OCI-LY7 (cell line): ENCODE measurements around the gene CDCP2. TPM values are rescaled to one million over a fixed set of nuclear protein-coding genes. Genes with fewer than 3 reads are reported as not detected.

Experiments used
- BruUV-seq: library from RNA; stranded (reverse); fragments of 400-500 nt; replicated peaks from 2 replicates; lab custom pipeline; 2021; lab: Mats Ljungman, UMichigan
- CTCF ChIA-PET: fragments of 300-600 bp; sonication (Branson Sonifier 250); formaldehyde crosslinking; loops from one replicate; lab custom pipeline; 2022; ENCODE audit warnings: antibody characterized with exemption; ENCODE audit not compliant: unreplicated experiment; lab: Charles Lee
- POLR2A ChIA-PET: fragments of 300-600 bp; sonication (Branson Sonifier 250); formaldehyde crosslinking; loops from one replicate; lab custom pipeline; 2022; ENCODE audit warnings: antibody characterized with exemption; lab: Charles Lee
- DNase-seq: peaks from one replicate; pipeline ENCODE4 v3.0.0-alpha.2; 2015; ENCODE audit warnings: low spot score
- H2AFZ ChIP-seq: fragments of 200-600 bp; sonication (generic), shearing (Covaris generic); 2 replicates; pipeline ENCODE4 v1.6.1; 2014; ENCODE audit warnings: mild to moderate bottlenecking, antibody characterized with exemption, low read length, moderate library complexity
- H3K27ac ChIP-seq: fragments of 200-600 bp; sonication (generic); 2 replicates; pipeline ENCODE4 v1.5.1; 2014; ENCODE audit warnings: mixed run types, low read depth, mild to moderate bottlenecking, moderate library complexity, low read length, inconsistent platforms; ENCODE audit not compliant: poor library complexity, severe bottlenecking
- H3K36me3 ChIP-seq: fragments of 200-600 bp; sonication (generic); 2 replicates; pipeline ENCODE4 v1.6.1; 2014; ENCODE audit warnings: mild to moderate bottlenecking, antibody characterized with exemption, low read length, moderate library complexity, mixed read lengths; ENCODE audit not compliant: insufficient read depth
- H3K4me1 ChIP-seq: fragments of 200-600 bp; sonication (generic); 2 replicates; pipeline ENCODE4 v1.5.1; 2014; ENCODE audit warnings: mild to moderate bottlenecking, low read length; ENCODE audit not compliant: insufficient read depth, poor library complexity, severe bottlenecking
- H3K4me2 ChIP-seq: fragments of 200-600 bp; sonication (generic); 2 replicates; pipeline ENCODE4 v1.6.1; 2014; ENCODE audit warnings: mild to moderate bottlenecking, low read length
- H3K4me3 ChIP-seq: fragments of 200-600 bp; sonication (generic); 2 replicates; pipeline ENCODE4 v1.5.1; 2014; ENCODE audit warnings: mild to moderate bottlenecking, low read depth, low read length; ENCODE audit not compliant: poor library complexity, severe bottlenecking
- H3K79me2 ChIP-seq: fragments of 200-600 bp; sonication (generic); 2 replicates; pipeline ENCODE4 v1.6.1; 2016; ENCODE audit warnings: low read depth, mild to moderate bottlenecking, low read length, moderate library complexity, mixed read lengths; ENCODE audit not compliant: insufficient read depth
- H3K9me2 ChIP-seq: fragments of 200-600 bp; sonication (generic); 2 replicates; pipeline ENCODE4 v1.6.1; 2016; ENCODE audit warnings: mild to moderate bottlenecking, low read length, mixed read lengths; ENCODE audit not compliant: insufficient read depth
- H3K9me3 ChIP-seq: fragments of 200-600 bp; sonication (generic); 2 replicates; pipeline ENCODE4 v1.6.1; 2014; ENCODE audit warnings: mild to moderate bottlenecking, mixed run types, low read length, mixed read lengths
- H4K20me1 ChIP-seq: fragments of 200-600 bp; sonication (generic); 2 replicates; pipeline ENCODE4 v1.6.1; 2014; ENCODE audit warnings: mild to moderate bottlenecking, antibody characterized with exemption, low read length, moderate library complexity, mixed read lengths; ENCODE audit not compliant: insufficient read depth
- EZH2phosphoT487 ChIP-seq: fragments of 200-600 bp; sonication (generic); IDR thresholded peaks from 2 replicates; pipeline ENCODE4 v1.6.1; 2018; ENCODE audit warnings: low read depth, borderline replicate concordance, mild to moderate bottlenecking, mixed run types, antibody characterized with exemption, low read length, moderate library complexity, mixed read lengths
- intact Hi-C: fragments of 100-400 bp; cut with micrococcal nuclease; formaldehyde crosslinking; loops from one replicate; pipeline ENCODE4 v1.10.0; 2022; ENCODE audit not compliant: unreplicated experiment
- total RNA-seq, 2 experiments: library from RNA; depleted of rRNA in 1 of 2; stranded (reverse); fragments of >200 nt in 1 of 2; shearing (Covaris generic) in 1 of 2; gene quantifications; 2 replicates each; pipeline ENCODE4 v1.2.3, GENCODE V29; 2014 to 2022
- TF ChIP-seq, protein P1 (sequence below): fragments of 200-600 bp; sonication (generic); conservative IDR thresholded peaks from 2 replicates; pipeline ENCODE4 v1.5.1; 2014; ENCODE audit warnings: mild to moderate bottlenecking, antibody characterized with exemption, low read length, moderate library complexity, mixed read lengths

The CDCP2 gene
- total RNA-seq, 2 experiments from 2014 or later: 0.09 TPM; not detected in 1

GRCh38 chr1:54153535-54154439 lies 987 bp upstream of the CDCP2 start:
- H3K9me3 ChIP-seq: no peaks in the 10 kb centered on the region
- ChIA-PET POLR2A (no interaction called here), CTCF (no interaction called here)
- intact Hi-C loops: no loop called here
- TF ChIP-seq, protein P1, sequence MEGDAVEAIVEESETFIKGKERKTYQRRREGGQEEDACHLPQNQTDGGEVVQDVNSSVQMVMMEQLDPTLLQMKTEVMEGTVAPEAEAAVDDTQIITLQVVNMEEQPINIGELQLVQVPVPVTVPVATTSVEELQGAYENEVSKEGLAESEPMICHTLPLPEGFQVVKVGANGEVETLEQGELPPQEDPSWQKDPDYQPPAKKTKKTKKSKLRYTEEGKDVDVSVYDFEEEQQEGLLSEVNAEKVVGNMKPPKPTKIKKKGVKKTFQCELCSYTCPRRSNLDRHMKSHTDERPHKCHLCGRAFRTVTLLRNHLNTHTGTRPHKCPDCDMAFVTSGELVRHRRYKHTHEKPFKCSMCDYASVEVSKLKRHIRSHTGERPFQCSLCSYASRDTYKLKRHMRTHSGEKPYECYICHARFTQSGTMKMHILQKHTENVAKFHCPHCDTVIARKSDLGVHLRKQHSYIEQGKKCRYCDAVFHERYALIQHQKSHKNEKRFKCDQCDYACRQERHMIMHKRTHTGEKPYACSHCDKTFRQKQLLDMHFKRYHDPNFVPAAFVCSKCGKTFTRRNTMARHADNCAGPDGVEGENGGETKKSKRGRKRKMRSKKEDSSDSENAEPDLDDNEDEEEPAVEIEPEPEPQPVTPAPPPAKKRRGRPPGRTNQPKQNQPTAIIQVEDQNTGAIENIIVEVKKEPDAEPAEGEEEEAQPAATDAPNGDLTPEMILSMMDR: no peak
- TF ChIP-seq EZH2phosphoT487: no peak
- H3K79me2 ChIP-seq: no peaks in the 10 kb centered on the region
- no peak overlapping the region for H2AFZ ChIP-seq
- BruUV-seq: no TSS peak
- no peaks in the 10 kb centered on the region for H4K20me1 ChIP-seq
- no peak overlapping the region for H3K27ac ChIP-seq
- no peak for DNase-seq
- no peaks in the 10 kb centered on the region for H3K36me3 ChIP-seq
- H3K4me2 ChIP-seq: no peak overlapping the region
- no peaks in the 10 kb centered on the region for H3K9me2 ChIP-seq
- H3K4me3 ChIP-seq: no peak overlapping the region
- H3K4me1 ChIP-seq: peaks cover 7% of the 10 kb centered on the region

DNA sequence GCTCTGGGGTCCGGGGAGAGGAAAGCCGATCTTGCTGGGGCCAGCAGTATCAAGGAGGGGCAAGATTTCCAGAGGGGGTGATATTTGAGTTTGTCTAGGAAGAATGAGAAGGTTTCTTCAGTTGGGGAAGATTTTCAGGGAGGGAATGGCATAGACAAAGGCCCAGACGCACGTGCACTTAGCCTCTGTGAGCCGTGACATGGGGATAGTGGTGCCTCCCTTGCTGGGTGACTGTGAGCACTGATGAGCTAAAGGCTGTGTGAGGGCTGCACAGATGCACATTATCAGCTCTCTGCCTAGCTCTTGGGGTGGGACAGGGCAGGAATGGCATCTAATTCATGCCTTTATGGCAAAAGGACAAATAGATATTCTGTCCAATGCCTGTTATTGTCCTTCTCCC lies 1.8 kb downstream of the CDCP2 start:
- Histone ChIP-seq H3K4me2 (no peak overlapping the region), H3K9me3 (no peaks in the 10 kb centered on the region), H4K20me1 (no peaks in the 10 kb centered on the region), H3K36me3 (no peaks in the 10 kb centered on the region), H3K9me2 (no peaks in the 10 kb centered on the region), H3K79me2 (no peaks in the 10 kb centered on the region), H3K27ac (no peak overlapping the region), H3K4me3 (no peak overlapping the region), H2AFZ (no peak overlapping the region), H3K4me1 (no peaks in the 10 kb centered on the region)
- no TSS peak for BruUV-seq
- ChIA-PET POLR2A (no interaction called here), CTCF (no interaction called here)
- no peak for DNase-seq
- no peak for TF ChIP-seq EZH2phosphoT487
- TF ChIP-seq, protein P1: no peak
- intact Hi-C loops: no loop called here

- POLR2A ChIA-PET: no interaction called here
Observed at GRCh38 chr1:54149734-54150133, 3.1 kb downstream of the CDCP2 start.

More at GRCh38 chr1:54149734-54150133, 3.1 kb downstream of the CDCP2 start:
- Histone ChIP-seq H4K20me1 (no peaks in the 10 kb centered on the region), H3K9me2 (no peaks in the 10 kb centered on the region), H3K27ac (no peak overlapping the region), H3K4me3 (no peak overlapping the region), H3K79me2 (no peaks in the 10 kb centered on the region), H3K36me3 (no peaks in the 10 kb centered on the region), H3K4me1 (no peaks in the 10 kb centered on the region), H3K4me2 (no peak overlapping the region), H2AFZ (no peak overlapping the region), H3K9me3 (no peaks in the 10 kb centered on the region)
- TF ChIP-seq, protein P1: no peak
- TF ChIP-seq EZH2phosphoT487: no peak
- intact Hi-C loops: no loop called here
- BruUV-seq: no TSS peak
- CTCF ChIA-PET: no interaction called here
- no peak for DNase-seq
